Nephron (organoid): ENCODE results near the gene FAM3A.
A peak's percentile ranks its signal among the peaks of the same experiment; 100 is the strongest.

Experiments used
- H3K27ac Mint-ChIP-seq, 3 experiments: 2 replicates each; pipeline ENCODE4 v1.8.0; 2020; ENCODE audit warnings: mixed read lengths in 3 of 3, mild to moderate bottlenecking in 2 of 3, moderate library complexity in 1 of 3
- H3K27me3 Mint-ChIP-seq: 2 replicates; pipeline ENCODE4 v1.8.0; 2021; ENCODE audit warnings: low read depth, mild to moderate bottlenecking, moderate library complexity, mixed read lengths
- H3K36me3 Mint-ChIP-seq: 2 replicates; pipeline ENCODE4 v1.8.0; 2020; ENCODE audit warnings: low read depth, mixed read lengths
- H3K4me1 Mint-ChIP-seq: 2 replicates; pipeline ENCODE4 v1.8.0; 2020; ENCODE audit warnings: mixed read lengths
- H3K4me3 Mint-ChIP-seq, 3 experiments: 2 replicates each; pipeline ENCODE4 v1.8.0; 2020; ENCODE audit warnings: mild to moderate bottlenecking in 3 of 3, mixed read lengths in 3 of 3, moderate library complexity in 2 of 3
- H3K9me3 Mint-ChIP-seq: 2 replicates; pipeline ENCODE4 v1.8.0; 2020; ENCODE audit warnings: mixed read lengths
- TF ChIP-seq, protein P1 (sequence below), 3 experiments: fragments of 200-600 bp; sonication (generic); IDR thresholded peaks; one replicate each; pipeline ENCODE4 v1.5.0; 2021; ENCODE audit warnings: antibody characterized with exemption in 3 of 3; ENCODE audit not compliant: unreplicated experiment in 3 of 3

The FAM3A gene

DNA sequence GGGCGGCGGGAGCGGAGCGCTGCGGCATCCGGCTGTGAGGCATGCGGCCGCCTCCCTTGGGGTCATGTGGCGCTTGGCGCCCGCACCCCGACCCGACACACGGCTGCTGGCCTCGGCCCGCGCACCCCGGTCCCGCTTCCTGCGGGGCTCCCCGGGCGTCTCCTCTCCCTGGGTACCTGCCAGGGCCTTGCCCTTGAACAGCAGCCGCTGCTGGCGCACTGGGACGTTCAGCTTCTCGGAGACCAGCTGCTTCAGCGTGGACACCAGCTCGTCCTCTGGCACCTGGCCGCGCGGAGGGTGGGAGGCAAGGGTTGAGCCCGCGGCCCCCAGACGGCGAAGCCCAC is 30.0 kb downstream of the FAM3A start:
- Mint-ChIP-seq H3K4me1 (peaks cover 11% of the 10 kb centered on the region), H3K27me3 (peaks cover 3% of the 10 kb centered on the region), H3K9me3 (peaks cover 15% of the 10 kb centered on the region), H3K4me3 (peak overlapping the region in 1 of 3 experiments; percentile 34), H3K36me3 (peaks cover 21% of the 10 kb centered on the region), H3K27ac (no peak overlapping the region)
- TF ChIP-seq, protein P1, sequence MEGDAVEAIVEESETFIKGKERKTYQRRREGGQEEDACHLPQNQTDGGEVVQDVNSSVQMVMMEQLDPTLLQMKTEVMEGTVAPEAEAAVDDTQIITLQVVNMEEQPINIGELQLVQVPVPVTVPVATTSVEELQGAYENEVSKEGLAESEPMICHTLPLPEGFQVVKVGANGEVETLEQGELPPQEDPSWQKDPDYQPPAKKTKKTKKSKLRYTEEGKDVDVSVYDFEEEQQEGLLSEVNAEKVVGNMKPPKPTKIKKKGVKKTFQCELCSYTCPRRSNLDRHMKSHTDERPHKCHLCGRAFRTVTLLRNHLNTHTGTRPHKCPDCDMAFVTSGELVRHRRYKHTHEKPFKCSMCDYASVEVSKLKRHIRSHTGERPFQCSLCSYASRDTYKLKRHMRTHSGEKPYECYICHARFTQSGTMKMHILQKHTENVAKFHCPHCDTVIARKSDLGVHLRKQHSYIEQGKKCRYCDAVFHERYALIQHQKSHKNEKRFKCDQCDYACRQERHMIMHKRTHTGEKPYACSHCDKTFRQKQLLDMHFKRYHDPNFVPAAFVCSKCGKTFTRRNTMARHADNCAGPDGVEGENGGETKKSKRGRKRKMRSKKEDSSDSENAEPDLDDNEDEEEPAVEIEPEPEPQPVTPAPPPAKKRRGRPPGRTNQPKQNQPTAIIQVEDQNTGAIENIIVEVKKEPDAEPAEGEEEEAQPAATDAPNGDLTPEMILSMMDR (IDR thresholded peaks at IDR 0.05; ENCODE audit: unreplicated experiment in 3 of 3) = no peak

DNA sequence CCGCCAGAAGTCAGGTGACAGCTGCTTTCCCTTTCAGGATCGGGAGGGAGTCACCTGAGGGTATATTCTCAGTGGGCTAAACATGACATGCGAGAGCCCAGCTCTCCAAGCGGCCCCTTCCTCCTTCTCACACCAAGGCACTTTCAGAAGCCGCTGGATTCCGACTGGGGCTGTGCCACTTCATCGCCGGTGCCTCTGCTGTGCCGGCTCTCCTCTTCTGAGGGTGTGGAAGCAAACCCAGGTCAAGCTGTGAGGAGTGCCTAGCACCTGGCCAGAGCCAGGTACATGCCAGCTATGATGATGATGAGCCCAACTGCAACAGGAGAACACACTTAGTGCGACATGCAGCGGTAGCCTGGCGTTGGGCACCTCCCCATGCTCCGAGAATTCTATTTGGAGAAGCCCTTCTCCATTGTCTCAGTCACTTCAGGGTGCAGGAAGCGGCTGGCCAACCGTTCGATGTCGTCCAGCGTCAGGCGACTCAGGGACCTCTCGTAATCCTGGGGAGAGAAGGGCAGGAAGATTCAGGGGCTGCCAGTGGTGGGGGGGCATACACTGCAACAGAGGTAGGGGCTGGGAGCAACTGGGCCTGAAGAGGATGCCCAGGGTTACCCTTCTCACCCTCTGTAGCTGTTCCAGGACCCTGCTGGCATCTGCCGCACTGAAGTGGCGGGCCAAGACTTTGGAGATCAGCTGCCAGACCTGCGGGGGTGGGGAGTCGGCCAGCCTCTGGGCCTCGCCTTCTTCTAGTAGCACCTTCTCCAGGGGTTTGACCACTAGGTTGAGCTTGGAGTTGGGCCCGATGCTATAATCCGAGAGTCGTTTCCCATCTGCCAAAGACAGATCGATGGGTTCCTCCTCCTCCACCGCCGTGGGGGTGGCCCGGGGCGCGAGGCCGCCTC is 30.6 kb downstream of the FAM3A start:
- Mint-ChIP-seq H3K4me1 (peaks cover 11% of the 10 kb centered on the region), H3K4me3 (peak overlapping the region; percentile 69 to 78 (median 74)), H3K27ac (no peak overlapping the region), H3K9me3 (peaks cover 18% of the 10 kb centered on the region), H3K36me3 (peaks cover 21% of the 10 kb centered on the region), H3K27me3 (peaks cover 3% of the 10 kb centered on the region)
- TF ChIP-seq, protein P1 (IDR thresholded peaks at IDR 0.05; ENCODE audit: unreplicated experiment in 3 of 3) = no peak

DNA sequence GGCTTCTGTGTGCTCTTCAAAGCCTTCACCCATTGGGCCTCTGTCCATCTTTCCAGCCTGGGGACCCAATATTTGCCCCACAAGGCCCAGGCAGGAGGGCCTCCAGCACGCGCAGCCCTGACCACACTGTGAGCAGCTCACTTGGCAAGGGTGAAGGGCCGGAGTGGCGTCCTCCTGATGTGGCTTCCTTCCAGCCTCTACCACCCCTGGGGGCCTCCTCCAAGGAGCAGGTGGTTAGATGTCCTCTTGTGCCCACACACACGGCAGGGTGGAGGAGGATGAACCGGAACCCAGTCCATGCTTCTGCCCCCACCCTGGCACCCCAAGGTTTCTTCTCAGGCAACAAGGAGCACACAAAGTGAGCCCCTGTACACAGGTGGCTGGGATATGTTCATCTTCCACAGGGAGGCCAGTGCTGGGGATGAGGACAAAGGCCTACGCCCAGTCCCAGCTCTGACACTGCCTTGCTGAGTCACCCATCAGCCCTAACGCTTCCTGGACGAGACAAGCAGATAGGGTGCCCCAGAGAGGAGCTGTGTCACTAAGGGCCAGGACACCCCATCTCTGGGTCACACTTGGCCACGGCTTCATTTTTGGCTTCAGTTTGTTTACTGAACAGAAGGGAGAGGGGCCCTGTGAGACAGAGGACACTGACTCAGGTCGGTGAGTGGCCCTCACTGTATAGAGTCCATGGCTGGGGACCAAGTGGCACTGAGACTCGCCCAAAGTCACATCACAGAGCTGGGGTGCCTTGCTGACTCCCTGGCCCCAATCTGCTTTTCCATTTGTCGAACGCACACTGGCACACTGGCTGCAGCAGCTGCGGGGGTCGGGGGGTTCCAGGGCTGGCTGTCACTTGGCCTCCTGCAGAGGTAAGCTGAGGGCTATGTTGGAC is 31.5 kb downstream of the FAM3A start:
- Mint-ChIP-seq H3K36me3 (peaks cover 21% of the 10 kb centered on the region), H3K27me3 (peaks cover 3% of the 10 kb centered on the region), H3K9me3 (peaks cover 17% of the 10 kb centered on the region), H3K4me1 (peaks cover 7% of the 10 kb centered on the region), H3K4me3 (peak overlapping the region; percentile 17 to 35 (median 28)), H3K27ac (no peak overlapping the region)
- TF ChIP-seq, protein P1 (IDR thresholded peaks at IDR 0.05; ENCODE audit: unreplicated experiment in 3 of 3) = no peak

DNA sequence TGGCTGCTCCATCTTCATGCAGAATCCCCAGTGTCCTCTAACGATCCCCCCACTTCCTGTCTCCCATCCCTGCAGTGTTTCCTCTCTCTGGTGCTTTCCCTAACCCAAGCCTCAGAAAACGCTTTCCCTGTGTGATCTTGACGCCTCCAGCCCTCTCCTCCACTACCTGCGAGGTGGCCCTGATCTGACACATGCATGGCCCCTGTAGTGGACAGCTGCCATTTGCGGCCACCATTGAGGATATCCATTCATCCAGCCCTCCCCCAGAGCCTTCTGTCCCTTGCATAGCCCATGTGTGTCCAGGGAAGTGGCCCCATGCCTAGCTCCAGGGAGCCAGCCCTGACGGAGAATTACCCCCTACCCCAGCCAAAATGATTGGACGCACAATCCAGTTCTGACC is 32.7 kb downstream of the FAM3A start:
- Mint-ChIP-seq H3K36me3 (peaks cover 21% of the 10 kb centered on the region), H3K27ac (peak overlapping the region in 1 of 3 experiments; percentile 35), H3K27me3 (peaks cover 3% of the 10 kb centered on the region), H3K4me3 (peak overlapping the region; percentile 9 to 14 (median 9)), H3K9me3 (peaks cover 15% of the 10 kb centered on the region), H3K4me1 (peaks cover 5% of the 10 kb centered on the region)
- TF ChIP-seq, protein P1 (IDR thresholded peaks at IDR 0.05; ENCODE audit: unreplicated experiment in 3 of 3) = no peak

DNA sequence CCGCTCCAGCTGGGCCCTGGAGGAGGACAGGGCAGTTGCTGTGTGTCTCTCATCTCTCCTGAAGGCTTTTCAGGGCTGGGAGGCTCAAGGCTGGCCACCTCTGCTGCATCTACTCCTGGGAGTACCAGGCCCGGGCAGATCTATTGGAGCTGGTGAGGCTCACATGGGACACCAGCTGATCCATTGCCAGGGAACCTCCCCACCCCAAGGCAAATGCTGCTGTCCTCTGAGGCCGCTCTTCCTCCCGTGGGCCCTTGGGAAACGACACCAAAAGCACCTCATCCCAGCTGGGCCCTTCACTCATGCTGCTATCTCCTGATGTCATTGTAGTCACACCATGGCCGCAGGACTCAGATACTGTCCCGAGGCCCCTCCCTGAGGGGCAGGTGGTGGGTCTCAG is 33.2 kb downstream of the FAM3A start:
- Mint-ChIP-seq H3K36me3 (peaks cover 16% of the 10 kb centered on the region), H3K27ac (no peak overlapping the region), H3K9me3 (peaks cover 11% of the 10 kb centered on the region), H3K4me3 (no peak overlapping the region), H3K27me3 (peaks cover 3% of the 10 kb centered on the region), H3K4me1 (peaks cover under 1% of the 10 kb centered on the region)
- TF ChIP-seq, protein P1 (IDR thresholded peaks at IDR 0.05; ENCODE audit: unreplicated experiment in 3 of 3) = no peak
